ENCODE data around the gene FGGY. TPM values are rescaled to one million over a fixed set of nuclear protein-coding genes. Genes with fewer than 3 reads are reported as not detected.

The FGGY gene
- total and polyA plus RNA-seq, 4 donors = 16.0 to 67.0 (median 43.4) TPM

GRCh38 chr1:59418363-59419144 lies 121.7 kb downstream of the FGGY start:
- Histone ChIP-seq H3K9me3 (ENCODE audit: control insufficient read depth in 4 of 4, low read length in 3 of 4) (no peaks in the 10 kb centered on the region), H3K36me3 (ENCODE audit: control insufficient read depth in 4 of 4, insufficient read depth in 3 of 4, low read depth in 1 of 4, low read length in 3 of 4) (no peaks in the 10 kb centered on the region), H3K4me1 (ENCODE audit: control insufficient read depth in 4 of 4, insufficient read depth in 4 of 4, low read length in 3 of 4) (peaks cover 4 to 22% (median 14%) of the 10 kb centered on the region in 4 donors), H3K27me3 (ENCODE audit: control insufficient read depth in 4 of 4, insufficient read depth in 4 of 4, low read length in 3 of 4) (no peaks in the 10 kb centered on the region), H3K27ac (ENCODE audit: low read depth in 1 of 2, low read length in 2 of 2) (no peak overlapping the region), H3K4me3 (ENCODE audit: low read depth in 1 of 3, low read length in 3 of 3) (no peak overlapping the region), H3K9ac (ENCODE audit: low read depth in 1 of 2, low read length in 2 of 2) (no peak overlapping the region)
- WGBS = 74% methylated on average over 6 of the region's 6 CpGs
- TF ChIP-seq FOXA2 (IDR thresholded peaks at IDR 0.05) (no peak), FOXA1 (IDR thresholded peaks at IDR 0.05) (no peak), JUND (IDR thresholded peaks at IDR 0.05) (no peak), EGR1 (IDR thresholded peaks at IDR 0.05; ENCODE audit: low read depth in 2 of 2) (no peak), RXRA (IDR thresholded peaks at IDR 0.05) (no peak), ATF3 (IDR thresholded peaks at IDR 0.05) (no peak), TAF1 (conservative IDR thresholded peaks at IDR 0.05) (no peak), HNF4A (conservative IDR thresholded peaks at IDR 0.05) (no peak), RAD21 (IDR thresholded peaks at IDR 0.05) (no peak)
- DNase-seq (ENCODE audit: low spot score) = no peak

GRCh38 chr1:59419361-59420140 lies 122.7 kb downstream of the FGGY start:
- no peak for DNase-seq (ENCODE audit: low spot score)
- no peak overlapping the region for H3K4me3 ChIP-seq (ENCODE audit: low read depth in 1 of 3, low read length in 3 of 3)
- H3K36me3 ChIP-seq (ENCODE audit: control insufficient read depth in 4 of 4, insufficient read depth in 3 of 4, low read depth in 1 of 4, low read length in 3 of 4) = no peaks in the 10 kb centered on the region
- H3K27ac ChIP-seq (ENCODE audit: low read depth in 1 of 2, low read length in 2 of 2) = no peak overlapping the region
- no peak overlapping the region for H3K9ac ChIP-seq (ENCODE audit: low read depth in 1 of 2, low read length in 2 of 2)
- H3K27me3 ChIP-seq (ENCODE audit: control insufficient read depth in 4 of 4, insufficient read depth in 4 of 4, low read length in 3 of 4) = no peaks in the 10 kb centered on the region
- H3K9me3 ChIP-seq (ENCODE audit: control insufficient read depth in 4 of 4, low read length in 3 of 4) = no peaks in the 10 kb centered on the region
- WGBS = 93% methylated on average over 6 of the region's 6 CpGs
- H3K4me1 ChIP-seq (ENCODE audit: control insufficient read depth in 4 of 4, insufficient read depth in 4 of 4, low read length in 3 of 4) = peaks cover 4 to 28% (median 16%) of the 10 kb centered on the region in 4 donors
- no peak for TF ChIP-seq ATF3 (IDR thresholded peaks at IDR 0.05)

GRCh38 chr1:59421232-59421920 lies 124.5 kb downstream of the FGGY start:
- H3K27ac ChIP-seq (ENCODE audit: low read depth in 1 of 2, low read length in 2 of 2) = peak overlapping the region; percentile 2 to 69
- TF ChIP-seq ATF3 (IDR thresholded peaks at IDR 0.05) = no peak
- TF ChIP-seq HNF4A (conservative IDR thresholded peaks at IDR 0.05) = no peak
- no peak for TF ChIP-seq CTCF (IDR thresholded peaks at IDR 0.05; ENCODE audit: low read depth, low read length, missing input control)
- TF ChIP-seq NR2F2 (IDR thresholded peaks at IDR 0.05) = no peak
- TF ChIP-seq ZBTB33 (IDR thresholded peaks at IDR 0.05) = no peak
- no peak for TF ChIP-seq FOXA2 (IDR thresholded peaks at IDR 0.05)
- TF ChIP-seq HNF4G (IDR thresholded peaks at IDR 0.05) = no peak
- no peak for TF ChIP-seq MAX (IDR thresholded peaks at IDR 0.05)
- TF ChIP-seq SP1 (IDR thresholded peaks at IDR 0.05) = no peak
- TF ChIP-seq FOXA1 (IDR thresholded peaks at IDR 0.05) = no peak
- no peak for TF ChIP-seq REST (IDR thresholded peaks at IDR 0.05)
- no peak for TF ChIP-seq RAD21 (IDR thresholded peaks at IDR 0.05)

More at GRCh38 chr1:59421232-59421920, 124.5 kb downstream of the FGGY start:
- H3K27me3 ChIP-seq (ENCODE audit: control insufficient read depth in 4 of 4, insufficient read depth in 4 of 4, low read length in 3 of 4) = no peaks in the 10 kb centered on the region
- no peak overlapping the region for H3K4me3 ChIP-seq (ENCODE audit: low read depth in 1 of 3, low read length in 3 of 3)
- no peaks in the 10 kb centered on the region for H3K9me3 ChIP-seq (ENCODE audit: control insufficient read depth in 4 of 4, low read length in 3 of 4)
- no peak for DNase-seq (ENCODE audit: low spot score)
- H3K9ac ChIP-seq (ENCODE audit: low read depth in 1 of 2, low read length in 2 of 2) = no peak overlapping the region
- H3K36me3 ChIP-seq (ENCODE audit: control insufficient read depth in 4 of 4, insufficient read depth in 3 of 4, low read depth in 1 of 4, low read length in 3 of 4) = no peaks in the 10 kb centered on the region
- WGBS = 62% methylated on average over 1 of the region's 1 CpG
- H3K4me1 ChIP-seq (ENCODE audit: control insufficient read depth in 4 of 4, insufficient read depth in 4 of 4, low read length in 3 of 4) = peaks cover 4 to 43% (median 19%) of the 10 kb centered on the region in 4 donors

All from liver (tissue), 9 donors.